Heart right ventricle (tissue), 16 donors: ENCODE measurements around the gene UBE2J2. TPM values are rescaled to one million over a fixed set of nuclear protein-coding genes. Genes with fewer than 3 reads are reported as not detected.

Experiments used
- ATAC-seq, 8 donors: fragments of 200-7000 bp; cut with Tn5 transposase; one replicate each; pipeline ENCODE4 v1.9.1; 2020; ENCODE audit warnings: mild to moderate bottlenecking in 8 of 8, moderate library complexity in 8 of 8, moderate number of reproducible peaks in 1 of 8
- DNase-seq, 2 donors: peaks; one replicate each; pipeline ENCODE4 v3.0.0-alpha.2; 2020
- H3K27ac ChIP-seq, 10 donors: fragments of 200-600 bp; sonication (generic) in 2 of 10; one replicate each; pipeline versions ENCODE4 v1.5.0 to v1.8.0; 2020 to 2022; ENCODE audit warnings: mild to moderate bottlenecking in 3 of 10
- H3K27me3 ChIP-seq, 7 donors: fragments of 200-600 bp; one replicate each; pipeline ENCODE4 v1.8.0; 2021 to 2022; ENCODE audit warnings: mild to moderate bottlenecking in 2 of 7
- H3K36me3 ChIP-seq, 9 donors: fragments of 200-600 bp; sonication (generic) in 1 of 9; one replicate each; pipeline versions ENCODE4 v1.5.0 to v1.8.0; 2020 to 2022; ENCODE audit warnings: mild to moderate bottlenecking in 2 of 9
- H3K4me1 ChIP-seq, 9 donors: fragments of 200-600 bp; sonication (generic) in 1 of 9; one replicate each; pipeline versions ENCODE4 v1.5.0 to v1.8.0; 2020 to 2022; ENCODE audit warnings: mild to moderate bottlenecking in 4 of 9
- H3K4me3 ChIP-seq, 10 donors: fragments of 200-600 bp; sonication (generic) in 2 of 10; one replicate each; pipeline versions ENCODE4 v1.5.0 to v1.8.0; 2020 to 2022; ENCODE audit warnings: mild to moderate bottlenecking in 7 of 10, moderate library complexity in 2 of 10
- H3K9me3 ChIP-seq, 11 donors: fragments of 200-600 bp in 10 of 11; sonication (generic) in 2 of 11; one replicate each; pipeline versions ENCODE4 v1.5.0 to v1.8.0; 2013 to 2022; ENCODE audit warnings: mild to moderate bottlenecking in 2 of 11, control low read depth in 1 of 11, moderate library complexity in 1 of 11
- CTCF ChIP-seq, 9 donors: fragments of 200-600 bp; sonication (generic) in 2 of 9; IDR thresholded peaks; one replicate each; pipeline versions ENCODE4 v1.5.0 to v1.8.0; 2021 to 2022; ENCODE audit warnings: antibody characterized with exemption in 9 of 9, mild to moderate bottlenecking in 5 of 9, moderate library complexity in 1 of 9
- WGBS, 2 donors: extraction: QIAGEN DNeasy Blood & Tissue Kit; methylation state at CpG; one replicate each; pipeline ENCODE4 v1.1.7; 2013; ENCODE audit warnings: inconsistent platforms in 1 of 2; 5-methylcytosine and 5-hydroxymethylcytosine counted together
- intact Hi-C, 10 donors: fragments of 100-400 bp; cut with DNase I; formaldehyde crosslinking; loops; one replicate each; pipeline versions ENCODE4 v1.11.1 to v1.14.2; 2022
- polyA plus RNA-seq, 2 donors: library from polyadenylated mRNA; stranded (reverse); fragments of 200-250 nt; gene quantifications; one replicate each; pipeline ENCODE4 v1.2.3, GENCODE V29; 2013
- total RNA-seq, 10 donors: library from RNA; stranded (reverse); fragmentation: NEBNext Ultra II Directional in 3 of 10; extraction: Animal tissue kit (Norgen Biotek cat#: 25700) in 3 of 10; gene quantifications; one replicate each; pipeline versions ENCODE4 v1.2.1 to v1.2.4, GENCODE V29; 2021 to 2023
- donor health status: Arrhythmogenic right ventricular cardiomyopathy.
- donor health status: ischemic (EF 13 %, LVEDD 7.1; RV severe dilation, severe dysfunction).
- donor health status: healthy with polysubstance abuse.
- donor health status: DM: no; HTN: yes; CAD: no.
- donor health status: DM: no; HTN: no; CAD: no.
- donor health status: ischemic (EF 25% LVEDD 6.9; RV normal size, moderate dysfunction).
- donor health status: ischemic (EF 25% LVEDD 5.7; RV mildly dilated, moderate dysfunction).
- donor health status: healthy.
- donor health status: DM: yes; HTN: yes; CAD: no.
- donor health status: Ischemic cardiomyopathy.
- donor health status: ischemic (EF 35%, LVEDD 5.7; RV mildly dilated, moderate dysfunction).
- donor health status: nonischemic (EF 11% LVEDD 7.7; RV severe dilation, severe dysfunction).
- donor health status: DM: yes; HTN: yes; CAD: no.
- donor health status: PGD.
- donor health status: ischemic (EF 29% LVEDD 5.4; RV normal size, mild dysfunction).
- donor health status: nonischemic (EF 23%, LVEDD 6.1; RV moderate dilation, normal function).

The UBE2J2 gene
- total and polyA plus RNA-seq, 12 donors: 23.5 to 44.1 (median 30.5) TPM

- H3K9me3 ChIP-seq: no peaks in the 10 kb centered on the region
- TF ChIP-seq CTCF (IDR thresholded peaks at IDR 0.05): no peak
- H3K4me1 ChIP-seq: peaks cover 10 to 38% (median 21%) of the 10 kb centered on the region in 9 donors
- H3K27ac ChIP-seq: no peak overlapping the region
- H3K36me3 ChIP-seq: peaks cover 0 to 12% (median 0%) of the 10 kb centered on the region in 9 donors
- no peak for DNase-seq
- ATAC-seq: peak in 3 of 8 donors; percentile 8 to 35 (median 11)
- intact Hi-C loops: loop anchor here in 1 of 10 donors (5.0 kb wide), 1 partner anchor 115 kb away; no protein-coding TSS in a partner anchor
- H3K27me3 ChIP-seq: peaks cover 6 to 44% (median 38%) of the 10 kb centered on the region in 7 donors
- H3K4me3 ChIP-seq: no peak overlapping the region
- 43 to 44% methylated on average over 34 of the region's 34 CpGs for WGBS, 2 donors
These were observed 36.4 kb downstream of the UBE2J2 start for GRCh38 chr1:1236945-1237873.

DNA sequence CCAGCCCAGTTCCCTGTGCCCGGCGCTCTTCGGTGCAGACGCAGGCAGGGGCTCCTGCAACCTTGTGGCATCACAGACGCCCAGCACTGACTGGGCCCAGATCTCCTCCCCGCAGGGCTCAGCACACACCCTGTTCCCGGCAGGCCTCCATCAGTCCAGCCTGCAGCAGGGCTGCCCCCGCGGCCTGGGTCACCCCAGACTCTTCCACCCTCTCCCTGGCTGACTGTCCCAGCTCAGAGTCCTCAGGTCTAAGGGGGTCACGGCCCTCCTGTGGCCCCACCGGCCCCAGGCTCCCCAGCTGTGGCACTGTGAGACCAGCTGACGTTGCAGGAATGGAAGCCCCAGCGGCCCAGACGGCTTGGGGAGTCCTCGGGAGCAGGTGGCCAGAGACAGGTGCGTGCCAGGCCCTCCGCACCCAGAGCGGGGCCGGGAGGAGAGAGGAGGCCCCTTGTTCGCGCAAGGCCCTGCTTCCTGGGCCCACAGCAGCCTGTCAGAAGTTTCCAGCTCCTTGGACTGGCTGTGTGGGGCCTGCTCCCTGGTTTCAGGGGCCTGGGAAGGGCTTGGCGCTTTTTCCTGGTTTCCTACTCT lies 37.4 kb downstream of the UBE2J2 start:
- H3K36me3 ChIP-seq: peaks cover 0 to 12% (median 0%) of the 10 kb centered on the region in 9 donors
- no peak overlapping the region for H3K27ac ChIP-seq
- peaks cover 10 to 38% (median 21%) of the 10 kb centered on the region in 9 donors for H3K4me1 ChIP-seq
- DNase-seq (no peak), ATAC-seq (no peak)
- peaks cover 6 to 39% (median 34%) of the 10 kb centered on the region in 7 donors for H3K27me3 ChIP-seq
- no peak overlapping the region for H3K4me3 ChIP-seq
- no peaks in the 10 kb centered on the region for H3K9me3 ChIP-seq
- no peak for TF ChIP-seq CTCF (IDR thresholded peaks at IDR 0.05)
- WGBS, 2 donors: 82 to 87% methylated on average over 21 to 22 of the region's 22 CpGs
- intact Hi-C loops: loop anchor here in 1 of 10 donors (5.0 kb wide), 1 partner anchor 114 kb away; no protein-coding TSS in a partner anchor

GRCh38 chr1:1235016-1235744 lies 38.5 kb downstream of the UBE2J2 start:
- Histone ChIP-seq H3K27ac (no peak overlapping the region), H3K4me3 (no peak overlapping the region), H3K36me3 (peaks cover 0 to 12% (median 0%) of the 10 kb centered on the region in 9 donors), H3K9me3 (no peaks in the 10 kb centered on the region), H3K4me1 (peaks cover 10 to 48% (median 32%) of the 10 kb centered on the region in 9 donors), H3K27me3 (peaks cover 6 to 32% (median 28%) of the 10 kb centered on the region in 7 donors)
- no peak for TF ChIP-seq CTCF (IDR thresholded peaks at IDR 0.05)
- WGBS, 2 donors: 91 to 92% methylated on average over 27 of the region's 27 CpGs
- ATAC-seq (no peak), DNase-seq (no peak)
- intact Hi-C loops: loop anchor here in 1 of 10 donors (5.0 kb wide), 1 partner anchor 113 kb away; no protein-coding TSS in a partner anchor
